Glomerular endothelial cell (primary cell): Measurements from ENCODE around the gene CEBPA. TPM values are rescaled to one million over a fixed set of nuclear protein-coding genes. Genes with fewer than 3 reads are reported as not detected.

ENCODE experiments used
- DNase-seq: peaks from one replicate; pipeline ENCODE4 v3.0.0-alpha.2; 2011; ENCODE audit warnings: low read depth, low spot score; ENCODE audit errors: extremely low read depth
- total RNA-seq: library from RNA; depleted of rRNA; stranded (reverse); fragments of >200 nt; gene quantifications from 2 replicates; pipeline ENCODE4 v1.2.3, GENCODE V29; 2015

Gene CEBPA
- total RNA-seq, 1 donor from 2014 or later: 0.47 TPM

DNA sequence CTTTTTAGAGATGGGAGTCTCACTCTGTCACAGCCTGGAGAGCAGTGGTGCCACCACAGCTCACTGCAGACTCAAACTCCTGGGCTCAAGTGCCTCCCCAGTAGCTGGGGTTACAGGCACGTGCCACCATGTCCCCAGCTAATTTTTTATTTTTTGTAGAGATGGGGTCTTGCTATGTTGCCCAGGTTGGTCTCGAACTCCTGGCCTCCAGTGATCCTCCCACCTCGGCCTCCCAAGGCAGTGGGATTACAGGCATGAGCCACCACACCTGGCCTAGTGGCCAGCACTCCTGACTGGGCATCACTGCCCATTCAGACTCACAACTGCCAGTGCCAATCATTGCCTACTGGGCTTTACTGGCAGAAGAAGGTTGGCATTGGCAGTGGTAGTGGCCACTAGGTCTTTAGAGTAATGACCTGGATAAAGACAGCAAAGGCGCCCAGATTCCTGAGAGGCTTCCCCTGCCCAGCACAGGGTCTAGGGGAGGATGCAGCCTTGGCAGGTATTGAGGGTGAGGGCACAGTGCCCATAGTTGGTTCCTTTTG, 49.8 kb downstream of the CEBPA start:
- no peak for DNase-seq

DNA sequence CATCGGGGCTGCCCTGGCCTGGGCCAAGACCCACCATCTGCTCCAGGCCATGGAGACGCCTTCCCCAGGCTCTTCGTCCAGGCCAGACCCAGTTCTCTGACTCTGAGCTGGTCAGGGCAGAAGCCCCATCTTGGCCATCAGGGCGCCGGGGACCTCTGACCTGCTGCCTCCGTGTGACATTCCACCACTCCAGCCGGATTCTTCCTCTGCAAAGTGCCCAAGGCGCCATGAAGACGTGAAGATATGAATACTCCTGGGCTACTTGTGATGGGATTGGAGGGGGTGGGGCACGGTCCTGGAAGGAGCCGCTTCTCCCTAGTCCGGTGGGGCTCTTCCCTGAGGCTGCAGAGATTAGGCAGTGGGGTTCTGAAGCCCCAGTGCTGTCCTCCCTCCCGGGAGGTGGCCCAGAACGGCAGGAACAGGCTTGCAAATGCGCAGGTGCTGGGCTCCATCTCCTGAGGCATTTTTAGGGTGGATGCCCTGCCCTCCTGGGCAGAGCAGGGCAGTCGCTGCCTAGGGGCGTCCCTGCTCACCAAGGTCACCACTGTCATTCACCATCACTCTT, 50.7 kb downstream of the CEBPA start:
- DNase-seq: no peak

DNA sequence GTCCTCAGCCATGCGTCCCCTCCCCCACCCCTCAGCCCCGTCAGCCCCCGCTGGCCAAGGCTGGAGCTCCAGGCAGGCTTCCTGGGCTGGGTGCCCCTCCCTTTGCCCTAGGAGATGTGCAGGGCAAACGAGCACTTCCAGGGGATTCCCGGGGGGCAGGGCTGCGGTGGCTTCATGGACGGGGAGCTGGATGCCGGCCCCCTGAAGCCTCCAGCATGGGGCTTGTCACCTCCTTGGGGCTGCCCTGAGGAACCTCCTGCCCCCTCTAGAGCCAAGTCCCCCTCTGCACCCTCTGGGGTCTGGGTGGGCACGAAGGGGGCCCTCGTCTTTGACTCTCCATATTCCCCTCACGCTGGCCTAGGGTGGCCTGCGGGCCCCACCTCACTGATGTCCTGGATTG, 51.3 kb downstream of the CEBPA start:
- DNase-seq: no peak

DNA sequence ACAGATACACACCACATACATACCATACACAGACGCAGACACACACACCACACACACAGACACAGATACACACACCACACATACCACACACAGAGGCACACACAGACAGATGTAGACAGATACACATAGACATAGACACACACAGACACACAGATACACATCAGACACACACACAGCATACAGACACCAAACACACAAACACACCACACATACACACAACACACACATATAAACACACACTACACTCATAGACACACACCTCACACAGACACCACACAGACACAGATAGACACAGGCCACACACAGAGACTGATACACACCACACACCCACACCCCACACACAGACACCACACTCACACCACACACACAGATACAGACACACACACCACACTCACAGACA, 51.8 kb downstream of the CEBPA start:
- DNase-seq: no peak

Other genes with a start within 250 kb of the CEBPA start
- gene RHPN2, start 237.6 kb downstream of the CEBPA start, total RNA-seq: 2.8 and 5.4 TPM in 2 replicates
- 2.5 and 6.6 TPM in 2 replicates for gene GPATCH1, start 221.4 kb downstream of the CEBPA start, total RNA-seq
- gene WDR88, start 170.4 kb downstream of the CEBPA start, total RNA-seq: not detected in 2 replicates
- 30.0 and 36.5 TPM in 2 replicates for gene LRP3, start 108.2 kb downstream of the CEBPA start, total RNA-seq
- not detected in 2 replicates for gene SLC7A10, start 76.7 kb downstream of the CEBPA start, total RNA-seq
- 17.1 and 22.5 TPM in 2 replicates for gene CEBPG, start 71.2 kb upstream of the CEBPA start, total RNA-seq
- gene PEPD, start 219.3 kb upstream of the CEBPA start, total RNA-seq: 93.1 and 110 TPM in 2 replicates